ENCODE data around the gene SMIM20. TPM values are rescaled to one million over a fixed set of nuclear protein-coding genes. Genes with fewer than 3 reads are reported as not detected.

Gene SMIM20
- total and polyA plus RNA-seq, 2 of the 4 experiments (the other 2 are of a cell fraction): 13.6 to 23.1 TPM

GRCh38 chr4:25972984-25973745, 59.1 kb downstream of the SMIM20 start:
- ChIA-PET CTCF (no interaction called here), POLR2A (ENCODE audit: unreplicated experiment) (no interaction called here)
- Histone ChIP-seq H3K23ac (ENCODE audit: low read depth, low read length) (no peak overlapping the region), H3K27me3 (ENCODE audit: control insufficient read depth, insufficient read depth, low read length) (peaks cover 9% of the 10 kb centered on the region), H2BK15ac (ENCODE audit: low read depth, low read length) (no peak overlapping the region), H3K79me1 (ENCODE audit: low read depth in 1 of 2, low read length in 2 of 2) (no peaks in the 10 kb centered on the region), H3K4me3 (ENCODE audit: insufficient read depth, low read depth, low read length) (no peak overlapping the region), H3K36me3 (ENCODE audit: control insufficient read depth, insufficient read depth, low read length) (no peaks in the 10 kb centered on the region), H4K8ac (ENCODE audit: low read depth in 2 of 2, low read length in 2 of 2) (no peak overlapping the region), H3K4me2 (ENCODE audit: low read depth, low read length) (no peak overlapping the region), H3K9me1 (ENCODE audit: insufficient read depth, low read length) (no peaks in the 10 kb centered on the region), H2BK5ac (ENCODE audit: low read depth, low read length, poor library complexity, severe bottlenecking) (no peak overlapping the region), H3K9ac (ENCODE audit: low read depth, low read length) (no peak overlapping the region), H3K18ac (ENCODE audit: low read depth, low read length) (no peak overlapping the region), H4K20me1 (ENCODE audit: insufficient read depth, low read length) (no peaks in the 10 kb centered on the region), H2AFZ (replicated peaks; ENCODE audit: low read length, poor library complexity) (no peak overlapping the region), H4K91ac (ENCODE audit: insufficient read depth, low read depth, low read length) (no peak overlapping the region), H3K9me3 (ENCODE audit: control insufficient read depth, insufficient read depth, low read length) (no peaks in the 10 kb centered on the region), H3K4ac (ENCODE audit: low read depth, low read length) (no peak overlapping the region), H2BK120ac (ENCODE audit: low read depth, low read length) (no peak overlapping the region), H2AK5ac (ENCODE audit: low read depth, low read length) (no peak overlapping the region), H2BK20ac (ENCODE audit: low read depth, low read length) (no peak overlapping the region), H3K27ac (ENCODE audit: insufficient read depth, low read length) (no peak overlapping the region), H3K4me1 (ENCODE audit: control insufficient read depth, insufficient read depth, low read length) (no peaks in the 10 kb centered on the region), H4K5ac (ENCODE audit: low read depth, low read length) (no peak overlapping the region), H3K56ac (ENCODE audit: extremely low read depth, insufficient read depth, low read length) (no peak overlapping the region), H3K14ac (replicated peaks; ENCODE audit: low read depth, low read length) (no peak overlapping the region), H2AK9ac (replicated peaks; ENCODE audit: low read depth, low read length, poor library complexity) (no peak overlapping the region)
- TF ChIP-seq MAZ (IDR thresholded peaks at IDR 0.05; ENCODE audit: borderline replicate concordance, low read depth, low read length) (no peak), RFX5 (IDR thresholded peaks at IDR 0.05; ENCODE audit: low read depth, low read length) (no peak), SMC3 (IDR thresholded peaks at IDR 0.05; ENCODE audit: low read depth, low read length) (no peak), CTCF (conservative IDR thresholded peaks at IDR 0.05; ENCODE audit: low read depth, low read length) (no peak), RAD21 (IDR thresholded peaks at IDR 0.05; ENCODE audit: low read length) (no peak), MAFK (IDR thresholded peaks at IDR 0.05; ENCODE audit: low read depth, low read length) (no peak), CEBPB (IDR thresholded peaks at IDR 0.05; ENCODE audit: low read depth, low read length) (no peak), NFE2L2 (IDR thresholded peaks at IDR 0.05; ENCODE audit: low read depth, low read length) (no peak), FOS (IDR thresholded peaks at IDR 0.05; ENCODE audit: low read depth, low read length) (no peak), BHLHE40 (IDR thresholded peaks at IDR 0.05; ENCODE audit: low read depth, low read length) (no peak), USF2 (IDR thresholded peaks at IDR 0.05; ENCODE audit: low read depth, low read length) (no peak), MXI1 (IDR thresholded peaks at IDR 0.05; ENCODE audit: borderline replicate concordance, low read depth, low read length) (no peak)
- TF ChIP-seq, protein P1, sequence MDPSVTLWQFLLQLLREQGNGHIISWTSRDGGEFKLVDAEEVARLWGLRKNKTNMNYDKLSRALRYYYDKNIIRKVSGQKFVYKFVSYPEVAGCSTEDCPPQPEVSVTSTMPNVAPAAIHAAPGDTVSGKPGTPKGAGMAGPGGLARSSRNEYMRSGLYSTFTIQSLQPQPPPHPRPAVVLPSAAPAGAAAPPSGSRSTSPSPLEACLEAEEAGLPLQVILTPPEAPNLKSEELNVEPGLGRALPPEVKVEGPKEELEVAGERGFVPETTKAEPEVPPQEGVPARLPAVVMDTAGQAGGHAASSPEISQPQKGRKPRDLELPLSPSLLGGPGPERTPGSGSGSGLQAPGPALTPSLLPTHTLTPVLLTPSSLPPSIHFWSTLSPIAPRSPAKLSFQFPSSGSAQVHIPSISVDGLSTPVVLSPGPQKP (IDR thresholded peaks at IDR 0.05; ENCODE audit: borderline replicate concordance, low read depth, low read length): no peak
- DNase-seq: no peak
- in situ Hi-C loops (cut with MboI; ENCODE audit: low sequenced_read_pairs): no loop called here
- 60% methylated on average over 2 of the region's 8 CpGs; no CpG with 5 or more reads in 1 of the 2 experiments for WGBS, 2 experiments (ENCODE audit: extremely low coverage in 2 of 2, insufficient read length in 1 of 2)
- ATAC-seq (ENCODE audit: low read depth): no peak
- intact Hi-C loops (cut with micrococcal nuclease): no loop called here
- no TSS peak for BruUV-seq (replicated peaks)
- dilution Hi-C loops (cut with HindIII; ENCODE audit: low sequenced_read_pairs, unreplicated experiment): no loop called here

All from IMR-90 (cell line).